Measurements from ENCODE around the gene GEMIN7.

Gene GEMIN7

GRCh38 chr19:45096700-45097099 is 17.6 kb downstream of the GEMIN7 start:
- Histone ChIP-seq H3K4me1 (ENCODE audit: insufficient read depth, poor library complexity, severe bottlenecking) (peaks cover 20% of the 10 kb centered on the region), H3K36me3 (ENCODE audit: low read depth) (no peaks in the 10 kb centered on the region; the same call in 1 of the 2 replicates), H3K27ac (ENCODE audit: poor library complexity, severe bottlenecking) (no peak overlapping the region), H3K9me3 (ENCODE audit: severe bottlenecking) (no peaks in the 10 kb centered on the region), H3K4me3 (ENCODE audit: severe bottlenecking) (no peak overlapping the region), H3K27me3 (ENCODE audit: insufficient read depth, poor library complexity, severe bottlenecking) (no peaks in the 10 kb centered on the region)
- DNase-seq (ENCODE audit: low spot score) (no peak), ATAC-seq (ENCODE audit: low read depth) (no peak)
- no peak for TF ChIP-seq CTCF (IDR thresholded peaks at IDR 0.05; ENCODE audit: poor library complexity, severe bottlenecking)

- no peak overlapping the region for H3K4me3 ChIP-seq (ENCODE audit: severe bottlenecking)
- no peak for ATAC-seq (ENCODE audit: low read depth)
- H3K27ac ChIP-seq (ENCODE audit: poor library complexity, severe bottlenecking) = peak overlapping the region; percentile 48
- DNase-seq (ENCODE audit: low spot score) = no peak
- H3K9me3 ChIP-seq (ENCODE audit: severe bottlenecking) = no peaks in the 10 kb centered on the region
- TF ChIP-seq CTCF (IDR thresholded peaks at IDR 0.05; ENCODE audit: poor library complexity, severe bottlenecking) = no peak
- peaks cover 20% of the 10 kb centered on the region for H3K4me1 ChIP-seq (ENCODE audit: insufficient read depth, poor library complexity, severe bottlenecking)
- H3K36me3 ChIP-seq (ENCODE audit: low read depth) = no peaks in the 10 kb centered on the region; the same call in 1 of the 2 replicates
- H3K27me3 ChIP-seq (ENCODE audit: insufficient read depth, poor library complexity, severe bottlenecking) = no peaks in the 10 kb centered on the region
These were observed 18.4 kb downstream of the GEMIN7 start for GRCh38 chr19:45097450-45097775.

- ATAC-seq (ENCODE audit: low read depth) = peak; percentile 93
- H3K4me3 ChIP-seq (ENCODE audit: severe bottlenecking) = no peak overlapping the region
- no peaks in the 10 kb centered on the region; the same call in 1 of the 2 replicates for H3K36me3 ChIP-seq (ENCODE audit: low read depth)
- H3K27me3 ChIP-seq (ENCODE audit: insufficient read depth, poor library complexity, severe bottlenecking) = no peaks in the 10 kb centered on the region
- peaks cover 20% of the 10 kb centered on the region for H3K4me1 ChIP-seq (ENCODE audit: insufficient read depth, poor library complexity, severe bottlenecking)
- no peak for TF ChIP-seq CTCF (IDR thresholded peaks at IDR 0.05; ENCODE audit: poor library complexity, severe bottlenecking)
- H3K9me3 ChIP-seq (ENCODE audit: severe bottlenecking) = no peaks in the 10 kb centered on the region
- H3K27ac ChIP-seq (ENCODE audit: poor library complexity, severe bottlenecking) = peak overlapping the region; percentile 48
- no peak for DNase-seq (ENCODE audit: low spot score)
These were observed 18.9 kb downstream of the GEMIN7 start for GRCh38 chr19:45097776-45098520.

- H3K27me3 ChIP-seq (ENCODE audit: insufficient read depth, poor library complexity, severe bottlenecking) = no peaks in the 10 kb centered on the region
- H3K27ac ChIP-seq (ENCODE audit: poor library complexity, severe bottlenecking) = peak overlapping the region; percentile 48
- TF ChIP-seq CTCF (IDR thresholded peaks at IDR 0.05; ENCODE audit: poor library complexity, severe bottlenecking) = no peak
- DNase-seq (ENCODE audit: low spot score) (no peak), ATAC-seq (ENCODE audit: low read depth) (peak; percentile 8; the same call in 2 of the 3 replicates)
- H3K36me3 ChIP-seq (ENCODE audit: low read depth) = no peaks in the 10 kb centered on the region; the same call in 1 of the 2 replicates
- H3K4me1 ChIP-seq (ENCODE audit: insufficient read depth, poor library complexity, severe bottlenecking) = peaks cover 20% of the 10 kb centered on the region
- H3K9me3 ChIP-seq (ENCODE audit: severe bottlenecking) = no peaks in the 10 kb centered on the region
- H3K4me3 ChIP-seq (ENCODE audit: severe bottlenecking) = no peak overlapping the region
These were observed 19.7 kb downstream of the GEMIN7 start for GRCh38 chr19:45098521-45099466.
